Osteoblast (primary cell): ENCODE results near the gene FAM167B. TPM values are rescaled to one million over a fixed set of nuclear protein-coding genes. Genes with fewer than 3 reads are reported as not detected.

Source experiments
- DNase-seq: peaks from one replicate; pipeline ENCODE4 v3.0.0; 2011; ENCODE audit warnings: low spot score, mixed read lengths; ENCODE audit not compliant: insufficient read length; ENCODE audit errors: missing footprints
- H2AFZ ChIP-seq: 2 replicates; pipeline ENCODE4 v1.6.0; 2011; ENCODE audit warnings: mild to moderate bottlenecking, low read length
- H3K27ac ChIP-seq: 2 replicates; pipeline ENCODE4 v1.5.1; 2011; ENCODE audit warnings: mild to moderate bottlenecking, low read depth, low read length, moderate library complexity
- H3K27me3 ChIP-seq: 2 replicates; pipeline ENCODE4 v1.6.0; 2012; ENCODE audit warnings: mild to moderate bottlenecking, control low read depth, inconsistent platforms, low read length, moderate library complexity; ENCODE audit not compliant: insufficient read depth
- H3K36me3 ChIP-seq: 2 replicates; pipeline ENCODE4 v1.5.1; 2011; ENCODE audit warnings: mild to moderate bottlenecking, low read length, control low read depth, moderate library complexity; ENCODE audit not compliant: insufficient read depth
- H3K4me1 ChIP-seq: 2 replicates; pipeline ENCODE4 v1.5.1; 2011; ENCODE audit warnings: mild to moderate bottlenecking, low read length, control low read depth, moderate library complexity; ENCODE audit not compliant: insufficient read depth
- H3K4me2 ChIP-seq: 2 replicates; pipeline ENCODE4 v1.6.0; 2011; ENCODE audit warnings: mild to moderate bottlenecking, low read length; ENCODE audit not compliant: insufficient read depth
- H3K4me3 ChIP-seq: fragments of 200-600 bp; sonication (generic); 3 replicates; pipeline ENCODE4 v1.5.1; 2012; ENCODE audit warnings: mild to moderate bottlenecking, low read length, inconsistent platforms; ENCODE audit not compliant: insufficient read depth
- H3K79me2 ChIP-seq: 2 replicates; pipeline ENCODE4 v1.6.0; 2012; ENCODE audit warnings: mild to moderate bottlenecking, low read length, control low read depth, inconsistent platforms; ENCODE audit not compliant: insufficient read depth
- H3K9me3 ChIP-seq: 2 replicates; pipeline ENCODE4 v1.5.1; 2011; ENCODE audit warnings: low read depth, low read length, control low read depth
- H4K20me1 ChIP-seq: 2 replicates; pipeline ENCODE4 v1.6.0; 2012; ENCODE audit warnings: mild to moderate bottlenecking, low read length, control low read depth; ENCODE audit not compliant: insufficient read depth
- total RNA-seq: library from RNA; depleted of rRNA; stranded (reverse); fragments of >200 nt; gene quantifications from 2 replicates; pipeline ENCODE4 v1.2.3, GENCODE V29; 2012
- TF ChIP-seq, protein P1 (sequence below): IDR thresholded peaks from 2 replicates; pipeline ENCODE4 v1.5.1; 2011; ENCODE audit warnings: mild to moderate bottlenecking, low read depth, low read length, moderate library complexity; ENCODE audit errors: extremely low read depth

The FAM167B gene
- total RNA-seq, 1 donor: 2.5 TPM

DNA sequence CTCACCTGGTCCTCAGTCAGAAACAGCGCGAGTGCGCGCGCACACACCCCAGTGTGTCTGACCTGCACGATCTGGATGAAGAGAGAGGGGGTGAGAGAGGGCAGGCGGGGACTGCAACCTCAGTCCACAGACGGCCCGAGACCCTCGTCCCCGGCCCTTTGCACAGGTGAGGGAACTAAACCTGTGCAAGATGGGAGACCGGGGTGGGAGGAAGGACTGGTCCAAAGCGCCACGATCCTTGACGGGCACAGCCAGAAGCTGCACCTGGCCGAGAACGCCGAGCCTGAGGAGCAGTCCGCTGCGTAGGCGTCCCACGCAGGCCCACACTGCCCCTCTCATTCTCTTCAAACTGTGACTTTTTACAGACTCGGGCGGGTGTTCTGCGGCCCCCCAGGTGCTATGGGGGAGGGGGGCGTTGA, 42.1 kb upstream of the FAM167B start:
- H3K4me2 ChIP-seq: peak overlapping the region; percentile 99
- peak; percentile 71 for DNase-seq
- H3K4me3 ChIP-seq: peak overlapping the region; percentile 92
- peak overlapping the region; percentile 32 for H2AFZ ChIP-seq
- TF ChIP-seq, protein P1, sequence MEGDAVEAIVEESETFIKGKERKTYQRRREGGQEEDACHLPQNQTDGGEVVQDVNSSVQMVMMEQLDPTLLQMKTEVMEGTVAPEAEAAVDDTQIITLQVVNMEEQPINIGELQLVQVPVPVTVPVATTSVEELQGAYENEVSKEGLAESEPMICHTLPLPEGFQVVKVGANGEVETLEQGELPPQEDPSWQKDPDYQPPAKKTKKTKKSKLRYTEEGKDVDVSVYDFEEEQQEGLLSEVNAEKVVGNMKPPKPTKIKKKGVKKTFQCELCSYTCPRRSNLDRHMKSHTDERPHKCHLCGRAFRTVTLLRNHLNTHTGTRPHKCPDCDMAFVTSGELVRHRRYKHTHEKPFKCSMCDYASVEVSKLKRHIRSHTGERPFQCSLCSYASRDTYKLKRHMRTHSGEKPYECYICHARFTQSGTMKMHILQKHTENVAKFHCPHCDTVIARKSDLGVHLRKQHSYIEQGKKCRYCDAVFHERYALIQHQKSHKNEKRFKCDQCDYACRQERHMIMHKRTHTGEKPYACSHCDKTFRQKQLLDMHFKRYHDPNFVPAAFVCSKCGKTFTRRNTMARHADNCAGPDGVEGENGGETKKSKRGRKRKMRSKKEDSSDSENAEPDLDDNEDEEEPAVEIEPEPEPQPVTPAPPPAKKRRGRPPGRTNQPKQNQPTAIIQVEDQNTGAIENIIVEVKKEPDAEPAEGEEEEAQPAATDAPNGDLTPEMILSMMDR: no peak
- peak overlapping the region; percentile 89 for H3K27ac ChIP-seq
- H3K9me3 ChIP-seq: no peaks in the 10 kb centered on the region
- peaks cover 4% of the 10 kb centered on the region for H3K36me3 ChIP-seq
- H3K79me2 ChIP-seq: peaks cover 8% of the 10 kb centered on the region
- no peaks in the 10 kb centered on the region for H3K27me3 ChIP-seq
- peaks cover 30% of the 10 kb centered on the region for H3K4me1 ChIP-seq
- no peaks in the 10 kb centered on the region for H4K20me1 ChIP-seq

DNA sequence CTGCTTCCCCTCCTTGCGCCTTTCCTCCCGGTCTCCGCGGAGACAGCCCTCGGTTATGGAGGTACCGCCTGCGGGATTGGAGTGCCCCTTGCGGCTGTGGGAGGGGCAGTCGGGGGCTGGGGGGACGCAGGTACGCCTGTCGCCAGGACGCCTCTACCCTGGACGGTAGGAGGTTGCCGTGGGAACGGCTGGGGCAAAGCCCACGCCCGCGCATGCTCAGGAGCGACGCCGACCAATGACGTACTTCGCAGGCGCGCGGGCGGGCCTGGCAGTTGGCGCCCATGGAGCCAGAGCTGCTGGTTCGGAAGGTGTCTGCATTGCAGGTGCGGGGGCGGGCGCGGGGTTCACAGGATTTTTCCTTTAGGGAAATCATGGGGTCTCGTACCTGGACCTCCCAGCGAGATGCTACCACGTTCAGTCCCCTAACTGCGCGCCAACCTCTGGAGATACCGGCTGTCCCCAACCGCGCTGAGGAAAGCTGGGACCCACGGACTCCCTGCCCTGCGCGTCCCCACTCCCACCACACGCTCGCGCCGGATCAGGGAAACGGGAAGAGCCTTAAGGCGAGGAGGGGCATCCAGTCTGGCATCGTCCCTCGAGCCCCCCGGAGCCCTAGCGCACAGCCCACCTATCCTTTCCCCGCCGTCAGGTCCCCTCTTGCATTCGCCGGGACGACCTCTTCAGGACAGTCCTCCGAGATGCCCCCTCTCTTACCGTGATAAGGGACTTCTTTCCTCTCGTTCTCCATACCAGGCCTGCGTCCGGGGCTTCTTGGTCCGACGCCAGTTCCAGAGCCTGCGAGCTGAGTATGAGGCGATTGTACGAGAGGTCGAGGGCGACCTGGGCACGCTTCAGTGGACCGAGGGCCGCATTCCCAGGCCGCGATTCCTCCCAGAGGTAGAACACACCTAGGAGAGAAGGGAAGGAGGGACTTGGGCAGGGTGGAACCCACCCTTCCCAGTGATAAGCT, 41.3 kb upstream of the FAM167B start, which contains the start of gene IQCC:
Gene IQCC (plus strand): TSS at position 271 of the 970 bp plus-strand sequence. CDS start 11 bp downstream, at position 282.
- TF ChIP-seq, protein P1: no peak
- peaks cover 8% of the 10 kb centered on the region for H3K79me2 ChIP-seq
- peaks cover 23% of the 10 kb centered on the region for H3K4me1 ChIP-seq
- H4K20me1 ChIP-seq: no peaks in the 10 kb centered on the region
- H3K4me3 ChIP-seq: peak within 1 kb of the TSS; percentile 92
- H3K27ac ChIP-seq: peak within 1 kb of the TSS; percentile 89
- no peaks in the 10 kb centered on the region for H3K27me3 ChIP-seq
- no peaks in the 10 kb centered on the region for H3K9me3 ChIP-seq
- DNase-seq: peak; percentile 98
- peaks cover 4% of the 10 kb centered on the region for H3K36me3 ChIP-seq
- H2AFZ ChIP-seq: peak within 1 kb of the TSS; percentile 86
- H3K4me2 ChIP-seq: peak within 1 kb of the TSS; percentile 99

DNA sequence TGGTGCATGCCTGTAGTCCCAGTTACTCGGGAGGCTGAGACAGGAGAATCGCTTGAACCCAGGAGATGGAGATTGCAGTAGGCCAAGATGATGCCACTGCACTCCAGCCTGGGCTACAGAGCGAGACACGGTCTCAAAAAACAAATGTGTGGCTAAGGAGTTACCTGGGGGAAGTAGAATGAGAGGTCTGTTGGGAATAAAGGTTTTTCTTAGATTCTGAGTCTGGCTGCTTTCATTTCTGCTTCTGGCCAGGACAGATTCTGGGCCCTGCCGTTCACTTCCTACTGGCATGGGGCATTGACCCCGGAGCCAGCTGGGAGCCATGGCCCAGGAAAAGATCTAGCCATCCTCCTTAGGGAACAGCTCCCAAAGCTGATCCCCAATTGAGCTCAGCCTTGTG, 38.6 kb upstream of the FAM167B start:
- TF ChIP-seq, protein P1: no peak
- DNase-seq: no peak
- H3K36me3 ChIP-seq: peaks cover 3% of the 10 kb centered on the region
- no peak overlapping the region for H3K4me2 ChIP-seq
- no peaks in the 10 kb centered on the region for H3K9me3 ChIP-seq
- H3K4me3 ChIP-seq: no peak overlapping the region
- H3K27ac ChIP-seq: no peak overlapping the region
- peaks cover 12% of the 10 kb centered on the region for H3K4me1 ChIP-seq
- H2AFZ ChIP-seq: no peak overlapping the region
- no peaks in the 10 kb centered on the region for H3K27me3 ChIP-seq
- peaks cover 8% of the 10 kb centered on the region for H3K79me2 ChIP-seq
- no peaks in the 10 kb centered on the region for H4K20me1 ChIP-seq

DNA sequence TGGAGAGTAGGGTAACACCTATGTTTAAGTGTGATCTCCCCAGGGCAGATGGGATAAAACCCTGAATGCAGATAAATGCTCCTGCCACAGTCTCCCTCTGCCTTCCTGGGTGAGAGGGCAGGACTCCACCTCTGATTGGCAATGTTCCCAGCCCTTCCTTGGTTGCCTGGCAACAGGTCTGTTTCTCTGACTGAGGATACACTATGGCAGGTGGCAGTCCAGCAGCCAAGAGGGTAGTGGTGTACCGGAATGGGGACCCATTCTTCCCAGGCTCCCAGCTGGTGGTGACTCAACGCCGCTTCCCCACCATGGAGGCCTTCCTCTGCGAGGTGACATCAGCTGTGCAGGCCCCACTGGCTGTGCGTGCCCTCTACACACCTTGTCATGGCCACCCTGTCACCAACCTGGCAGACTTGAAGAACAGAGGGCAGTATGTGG, 38.1 kb upstream of the FAM167B start, which contains the start of gene DCDC2B:
Gene DCDC2B (plus strand): TSS at position 199 of the 438 bp plus-strand sequence. CDS start 5 bp downstream, at position 204.
- H3K4me2 ChIP-seq: no peak within 1 kb of the TSS
- H3K36me3 ChIP-seq: peaks cover under 1% of the 10 kb centered on the region
- no peaks in the 10 kb centered on the region for H3K9me3 ChIP-seq
- TF ChIP-seq, protein P1: no peak
- H3K27me3 ChIP-seq: no peaks in the 10 kb centered on the region
- no peaks in the 10 kb centered on the region for H4K20me1 ChIP-seq
- DNase-seq: peak; percentile 50
- peaks cover 8% of the 10 kb centered on the region for H3K79me2 ChIP-seq
- H2AFZ ChIP-seq: no peak within 1 kb of the TSS
- H3K4me3 ChIP-seq: no peak within 1 kb of the TSS
- H3K27ac ChIP-seq: no peak within 1 kb of the TSS
- peaks cover 12% of the 10 kb centered on the region for H3K4me1 ChIP-seq
